Thoracic aorta endothelial cell (primary cell): Measurements from ENCODE around the gene YWHAQ. TPM values are rescaled to one million over a fixed set of nuclear protein-coding genes. Genes with fewer than 3 reads are reported as not detected.

Experiments used
- small RNA-seq: library from RNA; depleted of rRNA; stranded (forward); fragments of <200 nt; gene quantifications from one replicate; pipeline ENCODE3, GENCODE V24; 2012
- total RNA-seq: library from RNA; depleted of rRNA; stranded (reverse); fragments of >200 nt; gene quantifications from 2 replicates; pipeline ENCODE4 v1.2.3, GENCODE V29; 2012

Gene YWHAQ
- 469 and 541 TPM in 2 replicates for total RNA-seq

GRCh38 chr2:9630736-9631552, at the start of gene YWHAQ:
TSS of gene YWHAQ (minus strand) at chr2:9630997. CDS start at chr2:9630452, 545 bp downstream.

GRCh38 chr2:9555297-9556120, 75.3 kb downstream of the YWHAQ start, which contains the start of gene ADAM17:
TSS of gene ADAM17 (minus strand) at chr2:9555830. CDS start at chr2:9555605, 225 bp downstream.

Small RNA genes lying within 50 kb of the gene (small RNA-seq; reads per million reads assigned to genes)
- not detected for gene RF00019

Other genes starting within 250 kb of the YWHAQ start
- 58.1 and 69.8 TPM in 2 replicates for gene ITGB1BP1, start 207.5 kb downstream of the YWHAQ start, total RNA-seq
- gene CPSF3, start 207.3 kb downstream of the YWHAQ start, total RNA-seq, result 83.9 and 95.3 TPM in 2 replicates
- 30.9 and 33.7 TPM in 2 replicates for gene IAH1, start 156.4 kb downstream of the YWHAQ start, total RNA-seq
- gene ADAM17, start 75.2 kb downstream of the YWHAQ start, total RNA-seq, result 68.0 and 70.3 TPM in 2 replicates
- 60.1 and 70.2 TPM in 2 replicates for gene TAF1B, start 212.5 kb upstream of the YWHAQ start, total RNA-seq